Upper lobe of left lung (tissue), 4 donors: ENCODE results near the gene CBX5.

Experiments
- CTCF ChIP-seq, 6 experiments: fragments of 450-650 bp in 4 of 6; fragments of 200-600 bp in 2 of 6; sonication (generic) in 2 of 6; IDR thresholded peaks; one replicate each; pipeline ENCODE4 v1.5.1; 2016 to 2019; ENCODE audit warnings: antibody characterized with exemption in 6 of 6
- POLR2A ChIP-seq, 4 donors: fragments of 450-650 bp; IDR thresholded peaks; one replicate each; pipeline ENCODE4 v1.5.1; 2016 to 2017; ENCODE audit warnings: antibody characterized with exemption in 4 of 4, mild to moderate bottlenecking in 2 of 4
- POLR2AphosphoS5 ChIP-seq, 2 donors: sonication (generic); formaldehyde crosslinking; IDR thresholded peaks; one replicate each; pipeline ENCODE4 v1.5.1; 2017; ENCODE audit warnings: antibody characterized with exemption in 2 of 2

- TF ChIP-seq CTCF (IDR thresholded peaks at IDR 0.05) = no peak
- no peak for TF ChIP-seq POLR2A (IDR thresholded peaks at IDR 0.05)
- no peak for TF ChIP-seq POLR2AphosphoS5 (IDR thresholded peaks at IDR 0.05)
Observed at GRCh38 chr12:54240971-54241588, 38.8 kb downstream of the CBX5 start.
